Endothelial cell of umbilical vein (primary cell): ENCODE results near the gene KCNH6.

Experiments
- CTCF ChIP-seq, 2 donors: IDR thresholded peaks; 1 replicate in 1 of 2; 2 replicates in 1 of 2; pipeline ENCODE4 v1.5.1; 2011; ENCODE audit warnings: low read length in 2 of 2, mild to moderate bottlenecking in 2 of 2, moderate library complexity in 2 of 2, control low read depth in 1 of 2, inconsistent platforms in 1 of 2, low read depth in 1 of 2; ENCODE audit not compliant: insufficient read depth in 1 of 2; ENCODE audit errors: extremely low read depth in 1 of 2
- MYC ChIP-seq: IDR thresholded peaks from one replicate; pipeline ENCODE4 v1.6.1; 2011; ENCODE audit warnings: mild to moderate bottlenecking, low read depth, low read length

GRCh38 chr17:63474586-63475460, 48.3 kb upstream of the KCNH6 start:
- TF ChIP-seq CTCF (IDR thresholded peaks at IDR 0.05; ENCODE audit: extremely low read depth in 1 of 2, insufficient read depth in 1 of 2, low read depth in 1 of 2, low read length in 2 of 2) = no peak
- TF ChIP-seq MYC = no peak
